Mammary epithelial cell (primary cell): ENCODE results near the gene ANKS1B.

Experiments used
- CTCF ChIP-seq, 2 donors: IDR thresholded peaks in 1 of 2; conservative IDR thresholded peaks in 1 of 2; 2 replicates each; pipeline ENCODE4 v1.5.1; 2011 to 2012; ENCODE audit warnings: inconsistent platforms in 2 of 2, low read length in 2 of 2, mild to moderate bottlenecking in 2 of 2, control low read depth in 1 of 2, low read depth in 1 of 2; ENCODE audit not compliant: insufficient read depth in 1 of 2; ENCODE audit errors: extremely low read depth in 1 of 2
- EZH2 ChIP-seq: IDR thresholded peaks from 2 replicates; pipeline ENCODE4 v1.6.1; 2012; ENCODE audit warnings: low read length, inconsistent platforms, borderline replicate concordance

- TF ChIP-seq CTCF (conservative IDR thresholded peaks at IDR 0.05 in 1 of 2, IDR thresholded peaks at IDR 0.05 in 1 of 2; ENCODE audit: extremely low read depth in 1 of 2, insufficient read depth in 1 of 2, low read depth in 1 of 2, low read length in 2 of 2) (no peak), EZH2 (no peak)
Observed at GRCh38 chr12:99059824-99060511, 924.8 kb downstream of the ANKS1B start.
